ENCODE measurements around the gene ZSWIM8. TPM values are rescaled to one million over a fixed set of nuclear protein-coding genes. Genes with fewer than 3 reads are reported as not detected.

The ZSWIM8 gene
- total RNA-seq, 1 donor, result 76.7 TPM

GRCh38 chr10:73807471-73807870 lies 22.1 kb downstream of the ZSWIM8 start:
- no peak for TF ChIP-seq CTCF (IDR thresholded peaks at IDR 0.05; ENCODE audit: extremely low read depth, low read depth, low read length)

GRCh38 chr10:73808021-73808815 lies 22.8 kb downstream of the ZSWIM8 start:
- peaks cover 50% of the 10 kb centered on the region for H3K36me3 ChIP-seq (ENCODE audit: insufficient read depth, low read length)
- peaks cover 2% of the 10 kb centered on the region for H3K4me1 ChIP-seq (ENCODE audit: insufficient read depth, low read length)
- peaks cover 18% of the 10 kb centered on the region for H4K20me1 ChIP-seq (ENCODE audit: insufficient read depth, low read length)
- TF ChIP-seq CTCF (IDR thresholded peaks at IDR 0.05; ENCODE audit: extremely low read depth, low read depth, low read length), result no peak
- H3K27ac ChIP-seq (ENCODE audit: low read depth, low read length), result no peak overlapping the region
- H3K9me3 ChIP-seq (ENCODE audit: low read depth, low read length), result no peaks in the 10 kb centered on the region
- DNase-seq (ENCODE audit: insufficient read length, low spot score, missing footprints), result peak; percentile 51
- no peaks in the 10 kb centered on the region for H3K27me3 ChIP-seq (ENCODE audit: insufficient read depth, low read length)
- H3K4me3 ChIP-seq (ENCODE audit: insufficient read depth, low read length), result no peak overlapping the region
- H3K79me2 ChIP-seq (ENCODE audit: insufficient read depth, low read length), result peaks cover 42% of the 10 kb centered on the region
- H3K4me2 ChIP-seq (ENCODE audit: insufficient read depth, low read length), result no peak overlapping the region
- no peak overlapping the region for H2AFZ ChIP-seq (ENCODE audit: low read length)

More at GRCh38 chr10:73807471-73807870, 22.1 kb downstream of the ZSWIM8 start:
- Histone ChIP-seq H3K36me3 (ENCODE audit: insufficient read depth, low read length) (peaks cover 51% of the 10 kb centered on the region), H3K4me2 (ENCODE audit: insufficient read depth, low read length) (no peak overlapping the region), H3K4me3 (ENCODE audit: insufficient read depth, low read length) (no peak overlapping the region), H3K79me2 (ENCODE audit: insufficient read depth, low read length) (peaks cover 42% of the 10 kb centered on the region), H3K4me1 (ENCODE audit: insufficient read depth, low read length) (peaks cover 2% of the 10 kb centered on the region), H3K27ac (ENCODE audit: low read depth, low read length) (no peak overlapping the region), H4K20me1 (ENCODE audit: insufficient read depth, low read length) (peaks cover 22% of the 10 kb centered on the region), H3K9me3 (ENCODE audit: low read depth, low read length) (no peaks in the 10 kb centered on the region), H2AFZ (ENCODE audit: low read length) (no peak overlapping the region), H3K27me3 (ENCODE audit: insufficient read depth, low read length) (no peaks in the 10 kb centered on the region)
- no peak for DNase-seq (ENCODE audit: insufficient read length, low spot score, missing footprints)

GRCh38 chr10:73809061-73809818 lies 23.8 kb downstream of the ZSWIM8 start:
- H3K4me1 ChIP-seq (ENCODE audit: insufficient read depth, low read length), result peaks cover 2% of the 10 kb centered on the region
- TF ChIP-seq CTCF (IDR thresholded peaks at IDR 0.05; ENCODE audit: extremely low read depth, low read depth, low read length), result no peak
- H3K79me2 ChIP-seq (ENCODE audit: insufficient read depth, low read length), result peaks cover 42% of the 10 kb centered on the region
- no peaks in the 10 kb centered on the region for H3K9me3 ChIP-seq (ENCODE audit: low read depth, low read length)
- H2AFZ ChIP-seq (ENCODE audit: low read length), result no peak overlapping the region
- peaks cover 18% of the 10 kb centered on the region for H4K20me1 ChIP-seq (ENCODE audit: insufficient read depth, low read length)
- no peak overlapping the region for H3K4me2 ChIP-seq (ENCODE audit: insufficient read depth, low read length)
- H3K36me3 ChIP-seq (ENCODE audit: insufficient read depth, low read length), result peaks cover 46% of the 10 kb centered on the region
- DNase-seq (ENCODE audit: insufficient read length, low spot score, missing footprints), result peak; percentile 71
- H3K27ac ChIP-seq (ENCODE audit: low read depth, low read length), result peak overlapping the region; percentile 4
- H3K4me3 ChIP-seq (ENCODE audit: insufficient read depth, low read length), result no peak overlapping the region
- no peaks in the 10 kb centered on the region for H3K27me3 ChIP-seq (ENCODE audit: insufficient read depth, low read length)

GRCh38 chr10:73810358-73810734 lies 24.9 kb downstream of the ZSWIM8 start:
- DNase-seq (ENCODE audit: insufficient read length, low spot score, missing footprints), result no peak
- H3K36me3 ChIP-seq (ENCODE audit: insufficient read depth, low read length), result peaks cover 50% of the 10 kb centered on the region
- H3K27ac ChIP-seq (ENCODE audit: low read depth, low read length), result peak overlapping the region; percentile 78

More at GRCh38 chr10:73810358-73810734, 24.9 kb downstream of the ZSWIM8 start:
- peak overlapping the region; percentile 83 for H3K4me3 ChIP-seq (ENCODE audit: insufficient read depth, low read length)
- peaks cover 3% of the 10 kb centered on the region for H3K4me1 ChIP-seq (ENCODE audit: insufficient read depth, low read length)
- peaks cover 18% of the 10 kb centered on the region for H4K20me1 ChIP-seq (ENCODE audit: insufficient read depth, low read length)
- H3K79me2 ChIP-seq (ENCODE audit: insufficient read depth, low read length), result peaks cover 42% of the 10 kb centered on the region
- H2AFZ ChIP-seq (ENCODE audit: low read length), result no peak overlapping the region
- TF ChIP-seq CTCF (IDR thresholded peaks at IDR 0.05; ENCODE audit: extremely low read depth, low read depth, low read length), result no peak
- H3K9me3 ChIP-seq (ENCODE audit: low read depth, low read length), result no peaks in the 10 kb centered on the region
- no peaks in the 10 kb centered on the region for H3K27me3 ChIP-seq (ENCODE audit: insufficient read depth, low read length)
- peak overlapping the region; percentile 75 for H3K4me2 ChIP-seq (ENCODE audit: insufficient read depth, low read length)
